GM18868 (cell line): ENCODE measurements around the gene SEMA4F.

Experiments
- ATAC-seq: cut with Tn5 transposase; IDR thresholded peaks from one replicate; pipeline ENCODE4 v1.9.1; 2021; ENCODE audit warnings: mild to moderate bottlenecking, moderate library complexity; ENCODE audit not compliant: unreplicated experiment

The SEMA4F gene

GRCh38 chr2:74658516-74658915 lies 4.5 kb downstream of the SEMA4F start:
- ATAC-seq: no peak

- no peak for ATAC-seq
Observed at GRCh38 chr2:74659462-74659861, 5.4 kb downstream of the SEMA4F start.

- no peak for ATAC-seq
Observed at GRCh38 chr2:74668087-74668486, 14.0 kb downstream of the SEMA4F start.

- no peak for ATAC-seq
Observed at GRCh38 chr2:74670263-74670662, 16.2 kb downstream of the SEMA4F start.

- no peak for ATAC-seq
Observed at GRCh38 chr2:74671479-74671878, 17.4 kb downstream of the SEMA4F start.

GRCh38 chr2:74673826-74674528 lies 19.9 kb downstream of the SEMA4F start:
- no peak for ATAC-seq

GRCh38 chr2:74675090-74675489 lies 21.0 kb downstream of the SEMA4F start:
- ATAC-seq: no peak

GRCh38 chr2:74676331-74676730 lies 22.3 kb downstream of the SEMA4F start:
- no peak for ATAC-seq

GRCh38 chr2:74679615-74680014 lies 25.6 kb downstream of the SEMA4F start:
- no peak for ATAC-seq

GRCh38 chr2:74682501-74682900 lies 28.5 kb downstream of the SEMA4F start:
- no peak for ATAC-seq

- ATAC-seq: no peak
Observed at GRCh38 chr2:74685408-74685807, 31.4 kb downstream of the SEMA4F start.

- ATAC-seq: no peak
Observed at GRCh38 chr2:74688881-74689280, 34.8 kb downstream of the SEMA4F start.

GRCh38 chr2:74689671-74690070 lies 35.6 kb downstream of the SEMA4F start:
- no peak for ATAC-seq

GRCh38 chr2:74690571-74690970 lies 36.5 kb downstream of the SEMA4F start:
- ATAC-seq: peak; percentile 75

GRCh38 chr2:74691929-74692328 lies 37.9 kb downstream of the SEMA4F start:
- ATAC-seq: no peak

GRCh38 chr2:74693213-74693612 lies 39.2 kb downstream of the SEMA4F start:
- no peak for ATAC-seq

GRCh38 chr2:74693668-74694067 lies 39.6 kb downstream of the SEMA4F start:
- ATAC-seq: no peak

- ATAC-seq: no peak
Observed at GRCh38 chr2:74694281-74694680, 40.2 kb downstream of the SEMA4F start.

GRCh38 chr2:74695663-74696062 lies 41.6 kb downstream of the SEMA4F start:
- no peak for ATAC-seq

GRCh38 chr2:74696829-74697228 lies 42.8 kb downstream of the SEMA4F start:
- ATAC-seq: no peak

GRCh38 chr2:74700643-74701372 lies 46.8 kb downstream of the SEMA4F start:
- ATAC-seq: no peak

- ATAC-seq: no peak
Observed at GRCh38 chr2:74702001-74702715, 48.1 kb downstream of the SEMA4F start.
